H1 (cell line): Measurements from ENCODE around the gene CCDC191. TPM values are rescaled to one million over a fixed set of nuclear protein-coding genes. Genes with fewer than 3 reads are reported as not detected.

ENCODE experiments used
- CTCF ChIA-PET: fragments of 300-600 bp; sonication (Branson Sonifier 250); formaldehyde crosslinking; loops from one replicate; lab custom pipeline; 2021; ENCODE audit not compliant: partially characterized antibody; lab: Charles Lee
- POLR2A ChIA-PET: fragments of 300-600 bp; sonication (Branson Sonifier 250); formaldehyde crosslinking; loops from one replicate; lab custom pipeline; 2021; ENCODE audit warnings: inconsistent platforms; ENCODE audit not compliant: partially characterized antibody; lab: Charles Lee
- DNase-seq, 2 experiments: peaks; one replicate each; pipeline versions ENCODE4 v3.0.0 to v3.0.0-alpha.2; 2010 to 2022; ENCODE audit warnings: low spot score in 2 of 2, low read depth in 1 of 2, mixed read lengths in 1 of 2
- FAIRE-seq: peaks from 2 replicates; lab custom pipeline; 2011; peaks lifted over from hg19 to GRCh38; lab: Jason Lieb, UNC
- H2AFZ ChIP-seq: 2 replicates; pipeline ENCODE4 v1.8.1; 2012; ENCODE audit warnings: low read length, inconsistent platforms
- H2AK5ac ChIP-seq: 2 replicates; pipeline ENCODE4 v1.6.1; 2013; ENCODE audit warnings: low read depth, low read length
- H2BK120ac ChIP-seq: replicated peaks from 2 replicates; pipeline ENCODE3; 2013; ENCODE audit warnings: low read depth, low read length, inconsistent platforms
- H2BK12ac ChIP-seq: 2 replicates; pipeline ENCODE4 v1.6.1; 2013; ENCODE audit warnings: low read depth, low read length
- H2BK15ac ChIP-seq: 2 replicates; pipeline ENCODE4 v1.6.1; 2013; ENCODE audit warnings: low read length
- H2BK20ac ChIP-seq: 2 replicates; pipeline ENCODE4 v1.6.1; 2013; ENCODE audit warnings: low read length
- H2BK5ac ChIP-seq: 2 replicates; pipeline ENCODE4 v1.6.1; 2013; ENCODE audit warnings: low read depth, low read length
- H3K14ac ChIP-seq: 2 replicates; pipeline ENCODE4 v1.6.1; 2013; ENCODE audit warnings: inconsistent platforms; ENCODE audit not compliant: insufficient read length
- H3K18ac ChIP-seq: 2 replicates; pipeline ENCODE4 v1.6.1; 2013; ENCODE audit warnings: low read length; ENCODE audit errors: extremely low read depth
- H3K23ac ChIP-seq: 2 replicates; pipeline ENCODE4 v1.6.1; 2013; ENCODE audit warnings: inconsistent platforms; ENCODE audit not compliant: insufficient read length
- H3K23me2 ChIP-seq: 2 replicates; pipeline ENCODE4 v1.6.1; 2013; ENCODE audit warnings: low read depth, low read length
- H3K27ac ChIP-seq: 2 replicates; pipeline ENCODE4 v1.6.1; 2011; ENCODE audit warnings: low read depth, low read length, inconsistent platforms
- H3K27me3 ChIP-seq, 4 experiments: replicated peaks in 1 of 4; 1 replicate in 1 of 4; 2 replicates in 3 of 4; pipeline versions ENCODE4 v1.6.1 to v1.8.1; 2011 to 2013; ENCODE audit warnings: low read length in 3 of 4, mild to moderate bottlenecking in 3 of 4, inconsistent platforms in 2 of 4, mixed read lengths in 2 of 4, moderate library complexity in 1 of 4; ENCODE audit not compliant: control insufficient read depth in 3 of 4, insufficient read depth in 3 of 4; ENCODE audit errors: extremely low read depth in 1 of 4
- H3K36me3 ChIP-seq, 4 experiments: 2 replicates each; pipeline versions ENCODE4 v1.6.1 to v1.8.1; 2011 to 2013; ENCODE audit warnings: mild to moderate bottlenecking in 4 of 4, low read length in 3 of 4, moderate library complexity in 2 of 4, control low read depth in 1 of 4, inconsistent platforms in 1 of 4; ENCODE audit not compliant: insufficient read depth in 4 of 4, control insufficient read depth in 2 of 4
- H3K4ac ChIP-seq: replicated peaks from 2 replicates; pipeline ENCODE3; 2013; ENCODE audit warnings: low read length, low read depth, mixed read lengths, inconsistent platforms; ENCODE audit not compliant: insufficient read length
- H3K4me1 ChIP-seq, 4 experiments: replicated peaks in 1 of 4; 1 replicate in 1 of 4; 2 replicates in 3 of 4; pipeline versions ENCODE4 v1.6.1 to v1.8.1; 2011 to 2013; ENCODE audit warnings: low read length in 3 of 4, inconsistent platforms in 2 of 4, mixed read lengths in 1 of 4; ENCODE audit not compliant: insufficient read depth in 4 of 4, control insufficient read depth in 3 of 4
- H3K4me2 ChIP-seq, 2 experiments: 2 replicates each; pipeline versions ENCODE4 v1.6.1 to v1.8.1; 2011 to 2013; ENCODE audit warnings: low read depth in 2 of 2, low read length in 2 of 2, control low read depth in 1 of 2, inconsistent platforms in 1 of 2, mild to moderate bottlenecking in 1 of 2; ENCODE audit not compliant: insufficient read depth in 1 of 2
- H3K4me3 ChIP-seq, 4 experiments: fragments of 200-600, 300-600 bp in 1 of 4; sonication (generic), shearing (Covaris generic), sonication (Bioruptor Twin) in 1 of 4; 2 replicates each; pipeline versions ENCODE4 v1.5.1 to v1.8.1; 2011 to 2016; ENCODE audit warnings: low read length in 4 of 4, low read depth in 3 of 4, control low read depth in 2 of 4, inconsistent platforms in 2 of 4, mild to moderate bottlenecking in 2 of 4, mixed read lengths in 1 of 4, moderate library complexity in 1 of 4; ENCODE audit not compliant: insufficient read depth in 2 of 4; ENCODE audit errors: extremely low read depth in 1 of 4
- H3K56ac ChIP-seq: replicated peaks from 2 replicates; pipeline ENCODE3; 2013; ENCODE audit warnings: low read depth, mild to moderate bottlenecking, mixed read lengths, low read length, inconsistent platforms; ENCODE audit not compliant: insufficient read length
- H3K79me1 ChIP-seq: 2 replicates; pipeline ENCODE4 v1.6.1; 2013; ENCODE audit warnings: low read depth, low read length, control low read depth
- H3K79me2 ChIP-seq, 2 experiments: 2 replicates each; pipeline versions ENCODE4 v1.6.1 to v1.8.1; 2012 to 2013; ENCODE audit warnings: low read length in 2 of 2, mild to moderate bottlenecking in 2 of 2, inconsistent platforms in 1 of 2; ENCODE audit not compliant: insufficient read depth in 2 of 2, control insufficient read depth in 1 of 2
- H3K9ac ChIP-seq, 4 experiments: replicated peaks in 1 of 4; 1 replicate in 1 of 4; 2 replicates in 3 of 4; pipeline versions ENCODE4 v1.6.1 to v1.8.1; 2011 to 2013; ENCODE audit warnings: low read depth in 3 of 4, low read length in 3 of 4, control low read depth in 2 of 4, mild to moderate bottlenecking in 2 of 4, moderate library complexity in 2 of 4, inconsistent platforms in 1 of 4; ENCODE audit errors: extremely low read depth in 1 of 4
- H3K9me3 ChIP-seq, 2 experiments: 2 replicates each; pipeline versions ENCODE4 v1.6.1 to v1.8.1; 2012 to 2013; ENCODE audit warnings: mild to moderate bottlenecking in 2 of 2, moderate library complexity in 2 of 2, control low read depth in 1 of 2, inconsistent platforms in 1 of 2, low read depth in 1 of 2, low read length in 1 of 2, mixed read lengths in 1 of 2; ENCODE audit not compliant: insufficient read depth in 2 of 2
- H4K20me1 ChIP-seq, 2 experiments: replicated peaks in 1 of 2; 2 replicates each; pipeline versions ENCODE3 to v1.8.1; 2011 to 2013; ENCODE audit warnings: inconsistent platforms in 2 of 2, low read length in 2 of 2, mild to moderate bottlenecking in 1 of 2; ENCODE audit not compliant: insufficient read depth in 2 of 2, control insufficient read depth in 1 of 2
- H4K5ac ChIP-seq: 2 replicates; pipeline ENCODE4 v1.6.1; 2013; ENCODE audit warnings: low read length, low read depth, mixed read lengths, inconsistent platforms; ENCODE audit not compliant: insufficient read length
- H4K8ac ChIP-seq: 2 replicates; pipeline ENCODE4 v1.8.0; 2013; ENCODE audit warnings: mild to moderate bottlenecking, moderate library complexity, low read length, inconsistent platforms; ENCODE audit not compliant: insufficient read depth; ENCODE audit errors: extremely low read depth
- H4K91ac ChIP-seq: replicated peaks from 2 replicates; pipeline ENCODE3; 2013; ENCODE audit warnings: low read length, mixed read lengths, inconsistent platforms; ENCODE audit not compliant: insufficient read length
- BCL11A ChIP-seq, 2 experiments: IDR thresholded peaks; one replicate each; pipeline ENCODE4 v1.6.1; 2011; ENCODE audit warnings: low read depth in 2 of 2, low read length in 2 of 2, mild to moderate bottlenecking in 2 of 2
- CHD2 ChIP-seq: IDR thresholded peaks from 2 replicates; pipeline ENCODE4 v1.6.1; 2012; ENCODE audit warnings: low read length, improper control_type of control experiment
- CTBP2 ChIP-seq: IDR thresholded peaks from 2 replicates; pipeline ENCODE4 v1.7.0; 2011; ENCODE audit warnings: borderline replicate concordance, mild to moderate bottlenecking, moderate library complexity, mixed read lengths, low read length; ENCODE audit not compliant: insufficient read depth, insufficient read length
- GTF2F1 ChIP-seq: IDR thresholded peaks from 2 replicates; pipeline ENCODE4 v1.6.1; 2012; ENCODE audit warnings: low read depth, low read length, improper control_type of control experiment, borderline replicate concordance
- JUN ChIP-seq: IDR thresholded peaks from 2 replicates; pipeline ENCODE4 v1.6.1; 2011; ENCODE audit warnings: low read depth, mild to moderate bottlenecking, improper control_type of control experiment, low read length
- KDM1A ChIP-seq: fragments of 200-600, 300-600 bp; sonication (generic); IDR thresholded peaks from 2 replicates; pipeline ENCODE4 v1.7.1; 2016; ENCODE audit warnings: mild to moderate bottlenecking, low read length, borderline replicate concordance
- KDM5A ChIP-seq: fragments of 200-600 bp; IDR thresholded peaks from 2 replicates; pipeline ENCODE4 v1.7.1; 2012; ENCODE audit warnings: mild to moderate bottlenecking, low read length, inconsistent platforms, mixed read lengths
- NRF1 ChIP-seq: IDR thresholded peaks from 2 replicates; pipeline ENCODE4 v1.6.1; 2011; ENCODE audit warnings: mild to moderate bottlenecking, low read depth, low read length, improper control_type of control experiment
- PHF8 ChIP-seq: fragments of 200-600 bp; sonication (generic); conservative IDR thresholded peaks from 2 replicates; pipeline ENCODE4 v1.7.1; 2012; ENCODE audit warnings: low read depth, mild to moderate bottlenecking, inconsistent platforms, low read length, moderate library complexity
- POLR2AphosphoS5 ChIP-seq: IDR thresholded peaks from 2 replicates; pipeline ENCODE4 v1.6.1; 2011; ENCODE audit warnings: low read depth, low read length
- POU5F1 ChIP-seq: IDR thresholded peaks from 2 replicates; pipeline ENCODE4 v1.6.1; 2011; ENCODE audit warnings: low read depth, mild to moderate bottlenecking, low read length, moderate library complexity
- SP1 ChIP-seq: IDR thresholded peaks from 2 replicates; pipeline ENCODE4 v1.6.1; 2011; ENCODE audit warnings: low read depth, low read length
- SP4 ChIP-seq: IDR thresholded peaks from 2 replicates; pipeline ENCODE4 v1.6.1; 2012; ENCODE audit warnings: low read length, inconsistent platforms
- SRF ChIP-seq: IDR thresholded peaks from 2 replicates; pipeline ENCODE4 v1.6.1; 2011; ENCODE audit warnings: mild to moderate bottlenecking, low read depth, low read length, moderate library complexity
- WGBS, 2 experiments: shearing (Covaris generic) in 1 of 2; methylation state at CpG; one replicate each; pipeline versions ENCODE4 v1.1.6 to v1.1.7; 2013 to 2015; ENCODE audit warnings: low lambda C conversion rate in 2 of 2, mixed read lengths in 2 of 2, inconsistent platforms in 1 of 2, low coverage in 1 of 2, missing lambda C conversion rate in 1 of 2; ENCODE audit not compliant: insufficient replicate concordance in 2 of 2, insufficient coverage in 1 of 2, insufficient read length in 1 of 2; ENCODE audit errors: extremely low coverage in 1 of 2, missing lambda C conversion rate in 1 of 2; 5-methylcytosine and 5-hydroxymethylcytosine counted together
- polyA plus RNA-seq, 7 experiments: library from polyadenylated mRNA; depleted of rRNA in 3 of 7; stranded (reverse) in 5 of 7; unstranded in 2 of 7; fragments of >200 nt in 5 of 7; fragments of 200-250 nt in 2 of 7; gene quantifications; 1 replicate in 5 of 7; 2 replicates in 1 of 7; 4 replicates in 1 of 7; pipeline versions ENCODE4 v1.2.1 to v1.2.3, GENCODE V29; 2011 to 2013; ENCODE audit warnings: missing spikeins in 2 of 7, mixed read lengths in 2 of 7
- total RNA-seq: library from RNA; stranded (reverse); fragmentation: NEBNext Ultra II Directional; extraction: Animal tissue kit (Norgen Biotek cat#: 25700); gene quantifications from 2 replicates; pipeline ENCODE4 v1.2.1, GENCODE V29; 2021
- TF ChIP-seq, protein P1 (sequence below): IDR thresholded peaks from 2 replicates; pipeline ENCODE4 v1.6.1; 2011; ENCODE audit warnings: low read depth, mild to moderate bottlenecking, low read length; ENCODE audit not compliant: insufficient read depth

The CCDC191 gene
- total and polyA plus RNA-seq, 2 of the 8 experiments (the other 6 are each of a cell fraction or from before 2014, with no cell fraction given) = 0.65 to 1.3 TPM

DNA sequence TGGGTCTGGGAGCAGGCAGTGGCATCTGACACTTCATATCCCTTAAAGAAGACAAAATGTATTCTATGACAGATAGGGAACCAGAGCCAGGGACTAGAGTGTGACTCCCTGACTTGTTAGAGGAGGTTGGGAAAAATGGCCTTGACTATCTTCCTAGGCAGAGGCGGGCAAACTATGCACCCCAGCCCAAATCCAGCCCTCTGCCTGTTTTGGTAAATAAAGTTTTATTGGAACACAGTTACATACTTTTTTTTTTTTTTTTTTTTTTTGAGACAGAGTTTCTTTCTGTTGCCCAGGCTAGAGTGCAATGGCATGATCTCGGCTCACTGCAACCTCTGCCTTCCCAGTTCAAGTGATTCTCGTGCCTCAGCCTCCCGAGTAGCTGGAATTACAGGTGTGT lies 47.5 kb upstream of the CCDC191 start:
- Histone ChIP-seq H2BK20ac (no peak overlapping the region), H3K27me3 (no peaks in the 10 kb centered on the region), H4K91ac (no peak overlapping the region), H3K36me3 (no peaks in the 10 kb centered on the region), H3K4me1 (peaks cover 0 to 9% (median 1%) of the 10 kb centered on the region in 4 experiments; a peak in 4 of 7 replicates), H4K8ac (no peak overlapping the region), H2BK12ac (no peak overlapping the region), H3K27ac (no peak overlapping the region), H2BK120ac (no peak overlapping the region), H4K20me1 (no peaks in the 10 kb centered on the region), H2AK5ac (no peak overlapping the region), H2AFZ (no peak overlapping the region), H3K56ac (no peak overlapping the region), H3K9me3 (no peaks in the 10 kb centered on the region), H3K79me2 (no peaks in the 10 kb centered on the region), H2BK15ac (no peak overlapping the region), H2BK5ac (no peak overlapping the region), H3K23ac (no peak overlapping the region), H3K18ac (no peak overlapping the region), H3K79me1 (no peaks in the 10 kb centered on the region), H4K5ac (no peak overlapping the region), H3K23me2 (no peaks in the 10 kb centered on the region), H3K9ac (no peak overlapping the region), H3K4ac (no peak overlapping the region), H3K14ac (no peak overlapping the region), H3K4me2 (no peak overlapping the region), H3K4me3 (no peak overlapping the region)
- CTCF ChIA-PET = interaction anchor here (0.6 to 1.9 kb wide), 2 partner anchors 50 to 269 kb away, joined by 5 read pairs; no protein-coding TSS in a partner anchor
- DNase-seq (no peak), FAIRE-seq (no peak)
- WGBS, 2 experiments = 88% methylated on average over 4 of the region's 4 CpGs; no CpG with 5 or more reads in 1 of the 2 experiments
- TF ChIP-seq POU5F1 (no peak), POLR2AphosphoS5 (no peak), SRF (no peak), KDM5A (no peak), SP4 (no peak), BCL11A (IDR thresholded peaks at IDR 0.05; ENCODE audit: low read depth in 2 of 2, low read length in 2 of 2) (no peak), KDM1A (no peak), JUN (no peak), NRF1 (no peak), CHD2 (no peak), PHF8 (no peak), SP1 (no peak), CTBP2 (no peak), GTF2F1 (no peak)
- TF ChIP-seq, protein P1, sequence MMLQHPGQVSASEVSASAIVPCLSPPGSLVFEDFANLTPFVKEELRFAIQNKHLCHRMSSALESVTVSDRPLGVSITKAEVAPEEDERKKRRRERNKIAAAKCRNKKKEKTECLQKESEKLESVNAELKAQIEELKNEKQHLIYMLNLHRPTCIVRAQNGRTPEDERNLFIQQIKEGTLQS = no peak
- POLR2A ChIA-PET = no interaction called here
